ENCODE data around the gene OR10A5.
"Not testable (repeated sequence)": the region's sequence is repeated elsewhere in the genome, so short reads cannot be mapped to it uniquely, and the experiment has no call there.

DNA sequence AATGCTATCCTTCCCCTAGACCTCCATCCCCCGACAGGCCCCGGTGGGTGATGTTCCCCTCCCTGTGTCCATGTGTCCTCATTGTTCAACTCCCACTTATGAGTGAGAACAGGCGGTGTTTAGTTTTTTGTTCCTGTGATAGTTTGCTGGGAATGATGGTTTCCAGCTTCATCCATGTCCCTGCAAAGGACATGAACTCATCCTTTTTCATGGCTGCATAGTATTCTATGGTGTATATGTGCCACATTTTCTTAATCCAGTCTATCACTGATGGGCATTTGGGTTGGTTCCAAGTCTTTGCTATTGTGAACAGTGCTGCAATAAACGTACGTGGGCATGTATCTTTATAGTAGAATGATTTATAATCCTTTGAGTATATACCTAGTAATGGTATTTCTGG lies 42.2 kb downstream of the OR10A5 start:
- TF ChIP-seq POLR2A (IDR thresholded peaks at IDR 0.05), result not testable (repeated sequence)
- TF ChIP-seq, protein P1, sequence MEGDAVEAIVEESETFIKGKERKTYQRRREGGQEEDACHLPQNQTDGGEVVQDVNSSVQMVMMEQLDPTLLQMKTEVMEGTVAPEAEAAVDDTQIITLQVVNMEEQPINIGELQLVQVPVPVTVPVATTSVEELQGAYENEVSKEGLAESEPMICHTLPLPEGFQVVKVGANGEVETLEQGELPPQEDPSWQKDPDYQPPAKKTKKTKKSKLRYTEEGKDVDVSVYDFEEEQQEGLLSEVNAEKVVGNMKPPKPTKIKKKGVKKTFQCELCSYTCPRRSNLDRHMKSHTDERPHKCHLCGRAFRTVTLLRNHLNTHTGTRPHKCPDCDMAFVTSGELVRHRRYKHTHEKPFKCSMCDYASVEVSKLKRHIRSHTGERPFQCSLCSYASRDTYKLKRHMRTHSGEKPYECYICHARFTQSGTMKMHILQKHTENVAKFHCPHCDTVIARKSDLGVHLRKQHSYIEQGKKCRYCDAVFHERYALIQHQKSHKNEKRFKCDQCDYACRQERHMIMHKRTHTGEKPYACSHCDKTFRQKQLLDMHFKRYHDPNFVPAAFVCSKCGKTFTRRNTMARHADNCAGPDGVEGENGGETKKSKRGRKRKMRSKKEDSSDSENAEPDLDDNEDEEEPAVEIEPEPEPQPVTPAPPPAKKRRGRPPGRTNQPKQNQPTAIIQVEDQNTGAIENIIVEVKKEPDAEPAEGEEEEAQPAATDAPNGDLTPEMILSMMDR (IDR thresholded peaks at IDR 0.05), result not testable (repeated sequence)

Data from esophagus squamous epithelium (tissue), 4 donors.